ENCODE data around the gene BCL6.

DNA sequence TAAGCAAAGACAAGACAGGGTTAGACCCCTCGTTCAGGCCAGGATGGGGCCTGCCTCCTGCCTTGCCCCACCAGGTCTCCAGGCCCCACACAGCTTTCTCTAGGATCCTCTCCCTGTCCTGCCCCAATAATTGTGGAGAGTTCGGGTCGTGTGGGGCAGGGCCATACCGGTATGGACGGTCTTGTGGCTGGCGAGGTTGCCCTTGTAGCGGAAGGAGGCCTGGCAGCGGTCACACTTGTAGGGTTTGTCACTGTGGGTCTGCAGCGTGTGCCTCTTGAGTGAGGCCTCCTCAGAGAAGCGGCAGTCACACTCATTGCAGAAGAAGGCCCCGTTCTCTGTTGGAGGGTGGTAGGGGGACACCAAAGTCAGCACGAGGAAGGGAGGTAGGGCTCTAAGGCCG lies 18.7 kb downstream of the BCL6 start:
- TF ChIP-seq FOXP2 (optimal IDR thresholded peaks at IDR 0.05; ENCODE audit: control extremely low read depth, extremely low read length, insufficient read depth): no peak
- TF ChIP-seq EZH2 (IDR thresholded peaks at IDR 0.05): no peak

Measured in SK-N-MC (cell line).